DOHH2 (cell line): ENCODE results near the gene ASPDH.

Experiments used
- CTCF ChIP-seq: fragments of 200-600 bp; sonication (generic); IDR thresholded peaks from one replicate; pipeline ENCODE4 v1.5.1; 2014; ENCODE audit warnings: antibody characterized with exemption, mild to moderate bottlenecking, low read depth, low read length; ENCODE audit not compliant: poor library complexity, severe bottlenecking
- EZH2phosphoT487 ChIP-seq: fragments of 200-600 bp; sonication (generic); IDR thresholded peaks from 2 replicates; pipeline ENCODE4 v1.6.1; 2017; ENCODE audit warnings: borderline replicate concordance, mild to moderate bottlenecking, antibody characterized with exemption, low read length, moderate library complexity, mixed read lengths

GRCh38 chr19:50510700-50511068 lies 3.0 kb downstream of the ASPDH start:
- no peak for TF ChIP-seq CTCF
- no peak for TF ChIP-seq EZH2phosphoT487
